ENCODE data around the gene ZNF480. TPM values are rescaled to one million over a fixed set of nuclear protein-coding genes. Genes with fewer than 3 reads are reported as not detected.

The ZNF480 gene
- total RNA-seq, 1 experiment from 2014 or later = 11.5 TPM

- TF ChIP-seq, protein P1, sequence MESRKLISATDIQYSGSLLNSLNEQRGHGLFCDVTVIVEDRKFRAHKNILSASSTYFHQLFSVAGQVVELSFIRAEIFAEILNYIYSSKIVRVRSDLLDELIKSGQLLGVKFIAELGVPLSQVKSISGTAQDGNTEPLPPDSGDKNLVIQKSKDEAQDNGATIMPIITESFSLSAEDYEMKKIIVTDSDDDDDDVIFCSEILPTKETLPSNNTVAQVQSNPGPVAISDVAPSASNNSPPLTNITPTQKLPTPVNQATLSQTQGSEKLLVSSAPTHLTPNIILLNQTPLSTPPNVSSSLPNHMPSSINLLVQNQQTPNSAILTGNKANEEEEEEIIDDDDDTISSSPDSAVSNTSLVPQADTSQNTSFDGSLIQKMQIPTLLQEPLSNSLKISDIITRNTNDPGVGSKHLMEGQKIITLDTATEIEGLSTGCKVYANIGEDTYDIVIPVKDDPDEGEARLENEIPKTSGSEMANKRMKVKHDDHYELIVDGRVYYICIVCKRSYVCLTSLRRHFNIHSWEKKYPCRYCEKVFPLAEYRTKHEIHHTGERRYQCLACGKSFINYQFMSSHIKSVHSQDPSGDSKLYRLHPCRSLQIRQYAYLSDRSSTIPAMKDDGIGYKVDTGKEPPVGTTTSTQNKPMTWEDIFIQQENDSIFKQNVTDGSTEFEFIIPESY (IDR thresholded peaks at IDR 0.05; ENCODE audit: extremely low read depth, insufficient replicate concordance, low read length) = no peak
- no peak for TF ChIP-seq EGR1 (IDR thresholded peaks at IDR 0.05; ENCODE audit: low read depth)
- no peak for TF ChIP-seq ZFX (IDR thresholded peaks at IDR 0.05)
- no peak for TF ChIP-seq EZH2phosphoT487 (IDR thresholded peaks at IDR 0.05; ENCODE audit: borderline replicate concordance)
These were observed 27.4 kb upstream of the ZNF480 start, which contains the start of gene ZNF766 (continued) for GRCh38 chr19:52269338-52270261.

GRCh38 chr19:52270266-52270885 is 26.6 kb upstream of the ZNF480 start:
- ChIA-PET POLR2A (no interaction called here), RAD21 (ENCODE audit: low non-redundant PET in 1 of 2, low total read pairs in 2 of 2, uncharacterized antibody in 2 of 2, unreplicated experiment in 2 of 2) (no interaction called here), CTCF (no interaction called here)
- peak overlapping the region; percentile 99 for H3K9ac ChIP-seq (ENCODE audit: low read length)
- peaks cover 57% of the 10 kb centered on the region for H3K79me2 ChIP-seq (ENCODE audit: insufficient read depth, low read length)
- no peaks in the 10 kb centered on the region for H3K9me2 ChIP-seq (ENCODE audit: insufficient read depth)
- no peak for DNase-seq (ENCODE audit: low read depth, low spot score)
- peaks cover 0 to 16% of the 10 kb centered on the region in 2 experiments; a peak in 2 of 4 replicates for H3K36me3 ChIP-seq (ENCODE audit: control insufficient read depth in 1 of 2, insufficient read depth in 2 of 2, low read length in 2 of 2)
- H3K4me3 ChIP-seq (replicated peaks in 1 of 2; ENCODE audit: low read depth in 1 of 2, low read length in 2 of 2) = peak overlapping the region; percentile 98 to 99
- no peaks in the 10 kb centered on the region for H3K27me3 ChIP-seq (ENCODE audit: insufficient read depth, low read length)
- peaks cover 0 to 20% of the 10 kb centered on the region in 2 experiments; a peak in 2 of 4 replicates for H3K9me3 ChIP-seq (ENCODE audit: control insufficient read depth in 1 of 2, insufficient read depth in 1 of 2, low read depth in 1 of 2, low read length in 2 of 2)
- peak overlapping the region; percentile 73 for H3K4me2 ChIP-seq (ENCODE audit: low read length)
- no peaks in the 10 kb centered on the region for H4K20me1 ChIP-seq (ENCODE audit: insufficient read depth)
- peaks cover 0 to 14% of the 10 kb centered on the region in 2 experiments; a peak in 2 of 4 replicates for H3K4me1 ChIP-seq (ENCODE audit: control insufficient read depth in 1 of 2, insufficient read depth in 2 of 2, low read length in 2 of 2)
- peak overlapping the region; percentile 84 for H3K27ac ChIP-seq (ENCODE audit: low read depth, low read length)
- intact Hi-C loops (cut with micrococcal nuclease) = no loop called here
- no TSS peak for BruUV-seq (replicated peaks)
- no peak overlapping the region for H2AFZ ChIP-seq (ENCODE audit: low read depth, low read length, poor library complexity, severe bottlenecking)
- no peak for ATAC-seq
- TF ChIP-seq CEBPB (IDR thresholded peaks at IDR 0.05; ENCODE audit: low read depth) (no peak), TCF7L2 (IDR thresholded peaks at IDR 0.05; ENCODE audit: borderline replicate concordance, extremely low read depth, insufficient read depth, insufficient read length) (no peak), POLR2AphosphoS5 (IDR thresholded peaks at IDR 0.05; ENCODE audit: low read depth, low read length) (no peak), RAD21 (IDR thresholded peaks at IDR 0.05; ENCODE audit: low read depth) (no peak), POLR2A (IDR thresholded peaks at IDR 0.05; ENCODE audit: borderline replicate concordance, extremely low read depth, insufficient read depth, insufficient read length) (no peak)
- TF ChIP-seq, protein P1 (IDR thresholded peaks at IDR 0.05; ENCODE audit: extremely low read depth, insufficient replicate concordance, low read length) = no peak
- TF ChIP-seq, protein P2, sequence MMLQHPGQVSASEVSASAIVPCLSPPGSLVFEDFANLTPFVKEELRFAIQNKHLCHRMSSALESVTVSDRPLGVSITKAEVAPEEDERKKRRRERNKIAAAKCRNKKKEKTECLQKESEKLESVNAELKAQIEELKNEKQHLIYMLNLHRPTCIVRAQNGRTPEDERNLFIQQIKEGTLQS (IDR thresholded peaks at IDR 0.05) = no peak
- TF ChIP-seq, protein P3, sequence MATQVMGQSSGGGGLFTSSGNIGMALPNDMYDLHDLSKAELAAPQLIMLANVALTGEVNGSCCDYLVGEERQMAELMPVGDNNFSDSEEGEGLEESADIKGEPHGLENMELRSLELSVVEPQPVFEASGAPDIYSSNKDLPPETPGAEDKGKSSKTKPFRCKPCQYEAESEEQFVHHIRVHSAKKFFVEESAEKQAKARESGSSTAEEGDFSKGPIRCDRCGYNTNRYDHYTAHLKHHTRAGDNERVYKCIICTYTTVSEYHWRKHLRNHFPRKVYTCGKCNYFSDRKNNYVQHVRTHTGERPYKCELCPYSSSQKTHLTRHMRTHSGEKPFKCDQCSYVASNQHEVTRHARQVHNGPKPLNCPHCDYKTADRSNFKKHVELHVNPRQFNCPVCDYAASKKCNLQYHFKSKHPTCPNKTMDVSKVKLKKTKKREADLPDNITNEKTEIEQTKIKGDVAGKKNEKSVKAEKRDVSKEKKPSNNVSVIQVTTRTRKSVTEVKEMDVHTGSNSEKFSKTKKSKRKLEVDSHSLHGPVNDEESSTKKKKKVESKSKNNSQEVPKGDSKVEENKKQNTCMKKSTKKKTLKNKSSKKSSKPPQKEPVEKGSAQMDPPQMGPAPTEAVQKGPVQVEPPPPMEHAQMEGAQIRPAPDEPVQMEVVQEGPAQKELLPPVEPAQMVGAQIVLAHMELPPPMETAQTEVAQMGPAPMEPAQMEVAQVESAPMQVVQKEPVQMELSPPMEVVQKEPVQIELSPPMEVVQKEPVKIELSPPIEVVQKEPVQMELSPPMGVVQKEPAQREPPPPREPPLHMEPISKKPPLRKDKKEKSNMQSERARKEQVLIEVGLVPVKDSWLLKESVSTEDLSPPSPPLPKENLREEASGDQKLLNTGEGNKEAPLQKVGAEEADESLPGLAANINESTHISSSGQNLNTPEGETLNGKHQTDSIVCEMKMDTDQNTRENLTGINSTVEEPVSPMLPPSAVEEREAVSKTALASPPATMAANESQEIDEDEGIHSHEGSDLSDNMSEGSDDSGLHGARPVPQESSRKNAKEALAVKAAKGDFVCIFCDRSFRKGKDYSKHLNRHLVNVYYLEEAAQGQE (IDR thresholded peaks at IDR 0.05; ENCODE audit: low read depth) = no peak

Measured in HCT116 (cell line).